Measurements from ENCODE around the gene URI1.
"Not testable (repeated sequence)": the region's sequence is repeated elsewhere in the genome, so short reads cannot be mapped to it uniquely, and the experiment has no call there.

GRCh38 chr19:30043008-30043407 lies 101.0 kb downstream of the URI1 start:
- TF ChIP-seq, protein P1, sequence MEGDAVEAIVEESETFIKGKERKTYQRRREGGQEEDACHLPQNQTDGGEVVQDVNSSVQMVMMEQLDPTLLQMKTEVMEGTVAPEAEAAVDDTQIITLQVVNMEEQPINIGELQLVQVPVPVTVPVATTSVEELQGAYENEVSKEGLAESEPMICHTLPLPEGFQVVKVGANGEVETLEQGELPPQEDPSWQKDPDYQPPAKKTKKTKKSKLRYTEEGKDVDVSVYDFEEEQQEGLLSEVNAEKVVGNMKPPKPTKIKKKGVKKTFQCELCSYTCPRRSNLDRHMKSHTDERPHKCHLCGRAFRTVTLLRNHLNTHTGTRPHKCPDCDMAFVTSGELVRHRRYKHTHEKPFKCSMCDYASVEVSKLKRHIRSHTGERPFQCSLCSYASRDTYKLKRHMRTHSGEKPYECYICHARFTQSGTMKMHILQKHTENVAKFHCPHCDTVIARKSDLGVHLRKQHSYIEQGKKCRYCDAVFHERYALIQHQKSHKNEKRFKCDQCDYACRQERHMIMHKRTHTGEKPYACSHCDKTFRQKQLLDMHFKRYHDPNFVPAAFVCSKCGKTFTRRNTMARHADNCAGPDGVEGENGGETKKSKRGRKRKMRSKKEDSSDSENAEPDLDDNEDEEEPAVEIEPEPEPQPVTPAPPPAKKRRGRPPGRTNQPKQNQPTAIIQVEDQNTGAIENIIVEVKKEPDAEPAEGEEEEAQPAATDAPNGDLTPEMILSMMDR (tag by site-specific recombination; IDR thresholded peaks at IDR 0.05) = not testable (repeated sequence)
- not testable (repeated sequence) for TF ChIP-seq TCF7L2 (IDR thresholded peaks at IDR 0.05; ENCODE audit: borderline replicate concordance, low read depth, low read length); ZNF629 (tag by site-specific recombination; IDR thresholded peaks at IDR 0.05)

Measured in HEK293 (cell line).